Measurements from ENCODE around the gene HMGB2. TPM values are rescaled to one million over a fixed set of nuclear protein-coding genes. Genes with fewer than 3 reads are reported as not detected.

The HMGB2 gene
- total and polyA plus RNA-seq, 3 experiments from 2014 or later = 212 to 342 (median 341) TPM

- Histone ChIP-seq H3K27ac (ENCODE audit: low read depth, low read length) (peak overlapping the region; percentile 98), H3K4me1 (ENCODE audit: insufficient read depth, low read length) (peaks cover 22% of the 10 kb centered on the region), H3K9me3 (ENCODE audit: low read length) (no peaks in the 10 kb centered on the region), H3K27me3 (ENCODE audit: insufficient read depth, low read length, poor library complexity, severe bottlenecking) (no peaks in the 10 kb centered on the region), H3K4me3 (ENCODE audit: low read length) (peak overlapping the region; percentile 94), H3K36me3 (ENCODE audit: insufficient read depth, low read length) (no peaks in the 10 kb centered on the region)
- Mint-ChIP-seq H3K4me3 (peak overlapping the region; percentile 95 to 100 (median 98)), H3K9me3 (no peaks in the 10 kb centered on the region), H3K27me3 (peaks cover 0 to 4% of the 10 kb centered on the region in 2 donors), H3K36me3 (peaks cover 0 to 52% (median 4%) of the 10 kb centered on the region in 3 donors), H3K4me1 (peaks cover 27 to 44% (median 39%) of the 10 kb centered on the region in 3 donors), H3K27ac (peak overlapping the region; percentile 88 to 99 (median 96))
- CTCF ChIA-PET = interaction anchor here (0.8 to 3.7 kb wide), 9 partner anchors 14 to 84 kb away, joined by 3 to 39 read pairs (median 4); partner anchors contain the start of gene SAP30
- DNase-seq = peak in 3 of 5 donors; percentile 38 to 64 (median 41)
- POLR2A ChIA-PET = interaction anchor here (0.8 to 6.8 kb wide), 7 partner anchors 11 to 45 kb away, joined by 3 to 206 read pairs (median 3); partner anchors contain the start of gene SAP30
These were observed 487 bp downstream of the HMGB2 start for GRCh38 chr4:173333658-173334084.

DNA sequence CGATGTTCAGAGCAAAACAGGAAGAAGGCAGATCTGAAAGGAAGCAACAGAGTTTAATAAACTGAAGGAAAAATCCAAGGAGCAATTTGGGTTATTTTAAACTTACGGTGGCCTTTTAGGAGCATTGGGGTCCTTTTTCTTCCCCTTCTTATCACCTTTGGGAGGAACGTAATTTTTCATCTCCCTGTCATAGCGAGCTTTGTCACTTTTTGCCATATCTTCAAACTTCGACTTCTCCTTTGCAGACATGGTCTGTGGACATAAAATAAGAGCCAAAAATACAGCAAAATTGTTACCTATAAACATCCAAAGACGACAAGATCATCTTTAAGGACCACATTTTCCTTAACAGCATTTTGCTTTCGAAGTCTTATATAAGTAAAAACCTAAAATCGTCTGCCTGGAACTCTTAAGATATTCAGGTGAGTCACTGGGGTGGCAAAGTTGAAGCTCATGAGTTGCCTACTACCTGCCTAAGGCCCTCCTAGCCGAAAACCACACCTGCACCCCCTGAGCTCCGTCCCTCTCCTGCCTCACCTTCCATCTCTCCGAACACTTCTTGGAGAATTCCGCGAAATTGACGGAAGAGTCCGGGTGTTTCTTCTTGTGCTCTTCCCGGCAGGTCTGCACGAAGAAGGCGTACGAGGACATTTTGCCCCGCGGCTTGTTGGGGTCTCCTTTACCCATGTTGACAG lies 1.0 kb downstream of the HMGB2 start:
- peaks cover 22% of the 10 kb centered on the region for H3K4me1 ChIP-seq (ENCODE audit: insufficient read depth, low read length)
- peak overlapping the region; percentile 98 for H3K27ac ChIP-seq (ENCODE audit: low read depth, low read length)
- no peaks in the 10 kb centered on the region for H3K36me3 ChIP-seq (ENCODE audit: insufficient read depth, low read length)
- Mint-ChIP-seq H3K27me3 (peaks cover 0 to 4% of the 10 kb centered on the region in 2 donors), H3K36me3 (peaks cover 0 to 57% (median 4%) of the 10 kb centered on the region in 3 donors), H3K4me1 (peaks cover 27 to 44% (median 39%) of the 10 kb centered on the region in 3 donors), H3K27ac (peak overlapping the region; percentile 86 to 95 (median 94)), H3K9me3 (no peaks in the 10 kb centered on the region), H3K4me3 (peak overlapping the region; percentile 94 to 98 (median 97))
- H3K27me3 ChIP-seq (ENCODE audit: insufficient read depth, low read length, poor library complexity, severe bottlenecking) = no peaks in the 10 kb centered on the region
- POLR2A ChIA-PET = interaction anchor here (0.8 to 6.8 kb wide), 6 partner anchors 11 to 46 kb away, joined by 3 to 206 read pairs (median 4); partner anchors contain the start of gene SAP30
- H3K9me3 ChIP-seq (ENCODE audit: low read length) = no peaks in the 10 kb centered on the region
- peak overlapping the region; percentile 80 for H3K4me3 ChIP-seq (ENCODE audit: low read length)
- CTCF ChIA-PET = interaction anchor here (0.8 to 3.7 kb wide), 8 partner anchors 14 to 161 kb away, joined by 3 to 39 read pairs (median 4); partner anchors contain the start of gene SAP30
- peak in 2 of 5 donors; percentile 6 to 49 for DNase-seq

DNA sequence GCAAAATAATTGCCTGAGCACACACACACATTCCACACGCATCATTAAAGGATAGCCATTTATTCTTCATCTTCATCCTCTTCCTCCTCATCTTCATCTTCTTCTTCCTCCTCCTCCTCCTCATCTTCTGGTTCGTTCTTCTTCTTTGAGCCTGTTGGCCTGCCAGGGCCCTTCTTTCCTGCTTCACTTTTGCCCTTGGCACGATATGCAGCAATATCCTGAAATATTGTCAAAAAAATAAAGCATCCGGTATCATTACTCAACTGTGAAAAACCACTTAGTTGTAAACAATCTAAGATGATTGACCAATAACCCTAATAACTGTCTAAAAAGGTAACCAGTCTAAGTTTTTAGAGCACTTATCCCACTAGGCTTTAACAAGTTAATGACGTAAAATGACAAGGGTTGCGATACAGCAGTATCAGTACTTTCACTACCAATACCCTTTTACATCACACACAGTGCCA lies 2.1 kb downstream of the HMGB2 start:
- H3K27ac Mint-ChIP-seq = peak overlapping the region in 7 of 8 donors; percentile 60 to 97 (median 88)
- H3K27ac ChIP-seq (ENCODE audit: low read depth, low read length) = peak overlapping the region; percentile 98
- H3K4me1 Mint-ChIP-seq = peaks cover 27 to 44% (median 39%) of the 10 kb centered on the region in 3 donors
- POLR2A ChIA-PET = interaction anchor here (6.8 kb wide), 1 partner anchor 38 kb away, joined by 206 read pairs; the partner anchor contains the start of gene SAP30
- H3K9me3 Mint-ChIP-seq = no peaks in the 10 kb centered on the region
- no peaks in the 10 kb centered on the region for H3K9me3 ChIP-seq (ENCODE audit: low read length)
- peaks cover 0 to 59% (median 4%) of the 10 kb centered on the region in 3 donors for H3K36me3 Mint-ChIP-seq
- peak overlapping the region; percentile 80 for H3K4me3 ChIP-seq (ENCODE audit: low read length)
- peak in 1 of 5 donors; percentile 6 for DNase-seq
- no peaks in the 10 kb centered on the region for H3K36me3 ChIP-seq (ENCODE audit: insufficient read depth, low read length)
- H3K4me3 Mint-ChIP-seq = peak overlapping the region; percentile 94 to 98 (median 97)
- CTCF ChIA-PET = interaction anchor here (1.0 to 3.7 kb wide), 5 partner anchors 12 to 162 kb away, joined by 3 to 39 read pairs (median 5); partner anchors contain the start of gene SAP30
- no peaks in the 10 kb centered on the region for H3K27me3 ChIP-seq (ENCODE audit: insufficient read depth, low read length, poor library complexity, severe bottlenecking)
- peaks cover 22% of the 10 kb centered on the region for H3K4me1 ChIP-seq (ENCODE audit: insufficient read depth, low read length)
- no peaks in the 10 kb centered on the region for H3K27me3 Mint-ChIP-seq

DNA sequence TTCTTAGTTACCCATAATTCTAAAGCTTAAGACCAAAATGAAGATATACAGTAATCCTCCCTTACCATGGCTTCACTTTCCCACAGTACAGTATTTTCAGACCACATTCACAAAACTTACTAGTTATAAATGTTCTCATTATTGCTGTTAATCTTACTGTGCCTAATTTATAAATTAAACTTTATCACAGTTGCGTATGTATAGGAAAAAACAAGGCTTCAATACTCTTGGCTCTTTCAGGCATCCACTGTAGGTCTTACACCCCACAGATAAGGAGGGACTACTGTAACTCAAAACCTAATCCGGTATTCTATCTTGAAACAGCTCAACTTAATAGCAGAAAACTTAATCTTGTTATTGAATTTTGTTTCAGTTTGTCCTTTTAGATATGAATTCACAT lies 3.6 kb downstream of the HMGB2 start:
- no peak for DNase-seq
- Histone ChIP-seq H3K4me3 (ENCODE audit: low read length) (no peak overlapping the region), H3K27me3 (ENCODE audit: insufficient read depth, low read length, poor library complexity, severe bottlenecking) (no peaks in the 10 kb centered on the region), H3K9me3 (ENCODE audit: low read length) (no peaks in the 10 kb centered on the region), H3K36me3 (ENCODE audit: insufficient read depth, low read length) (peaks cover 2% of the 10 kb centered on the region), H3K27ac (ENCODE audit: low read depth, low read length) (no peak overlapping the region), H3K4me1 (ENCODE audit: insufficient read depth, low read length) (peaks cover 22% of the 10 kb centered on the region)
- H3K4me3 Mint-ChIP-seq = peak overlapping the region in 1 of 7 donors; percentile 3
- no peaks in the 10 kb centered on the region for H3K9me3 Mint-ChIP-seq
- CTCF ChIA-PET = interaction anchor here (1.3 to 3.6 kb wide), 3 partner anchors 11 to 42 kb away, joined by 3 to 16 read pairs (median 5); partner anchors contain the start of gene SAP30
- peaks cover 27 to 43% (median 39%) of the 10 kb centered on the region in 3 donors for H3K4me1 Mint-ChIP-seq
- H3K36me3 Mint-ChIP-seq = peaks cover 0 to 65% (median 4%) of the 10 kb centered on the region in 3 donors
- POLR2A ChIA-PET = interaction anchor here (0.5 to 6.8 kb wide), 3 partner anchors 12 to 40 kb away, joined by 3 to 206 read pairs (median 3); partner anchors contain the start of gene SAP30
- H3K27me3 Mint-ChIP-seq = no peaks in the 10 kb centered on the region
- peak overlapping the region in 1 of 8 donors; percentile 4 for H3K27ac Mint-ChIP-seq

- CTCF ChIA-PET = no interaction called here
- peaks cover 4% of the 10 kb centered on the region for H3K36me3 ChIP-seq (ENCODE audit: insufficient read depth, low read length)
- no peaks in the 10 kb centered on the region for H3K9me3 ChIP-seq (ENCODE audit: low read length)
- POLR2A ChIA-PET = no interaction called here
- H3K27ac ChIP-seq (ENCODE audit: low read depth, low read length) = no peak overlapping the region
- no peak overlapping the region for H3K27ac Mint-ChIP-seq
- H3K9me3 Mint-ChIP-seq = no peaks in the 10 kb centered on the region
- H3K27me3 ChIP-seq (ENCODE audit: insufficient read depth, low read length, poor library complexity, severe bottlenecking) = no peaks in the 10 kb centered on the region
- peaks cover 19 to 38% (median 25%) of the 10 kb centered on the region in 3 donors for H3K4me1 Mint-ChIP-seq
- H3K4me1 ChIP-seq (ENCODE audit: insufficient read depth, low read length) = peaks cover 17% of the 10 kb centered on the region
- no peak overlapping the region for H3K4me3 Mint-ChIP-seq
- H3K36me3 Mint-ChIP-seq = peaks cover 0 to 53% (median 4%) of the 10 kb centered on the region in 3 donors
- no peak for DNase-seq
- no peaks in the 10 kb centered on the region for H3K27me3 Mint-ChIP-seq
- no peak overlapping the region for H3K4me3 ChIP-seq (ENCODE audit: low read length)
These were observed 5.8 kb downstream of the HMGB2 start for GRCh38 chr4:173328236-173328901.

DNA sequence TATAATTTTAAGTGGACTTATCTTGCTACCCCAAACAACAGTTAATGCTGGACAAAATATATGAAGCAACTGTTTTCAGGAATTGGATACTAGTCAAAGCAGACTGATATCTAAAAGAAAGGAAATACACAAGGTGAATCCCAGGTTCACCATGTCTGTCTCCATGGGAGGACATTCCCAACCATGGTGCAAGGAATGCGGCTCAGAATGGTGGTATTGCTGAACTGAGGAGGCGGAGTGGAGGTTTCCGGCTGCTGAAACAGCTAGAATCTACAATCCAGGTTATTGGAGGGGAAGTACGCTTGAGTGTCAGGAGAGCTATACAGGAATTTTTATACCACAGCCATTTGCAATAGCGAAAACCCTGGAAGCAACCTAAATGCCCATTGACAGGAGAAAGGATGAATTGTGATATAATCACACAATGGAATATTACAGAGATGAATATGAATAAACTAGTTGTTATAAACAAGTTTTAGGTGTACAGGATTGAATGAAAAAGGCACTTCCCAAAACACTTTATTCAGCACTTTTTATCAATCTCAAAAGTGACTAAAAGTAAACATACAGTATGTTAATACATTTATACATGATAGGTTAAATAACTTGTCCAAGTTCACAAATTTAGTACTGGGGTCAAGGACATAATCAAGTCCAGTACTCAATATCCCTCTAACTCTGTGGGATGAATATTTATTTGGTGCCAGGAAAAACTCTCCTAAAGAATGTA lies 9.0 kb downstream of the HMGB2 start:
- ChIA-PET CTCF (interaction anchor here (0.9 kb wide), 1 partner anchor 23 kb away, joined by 3 read pairs; no protein-coding TSS in a partner anchor), POLR2A (no interaction called here)
- Mint-ChIP-seq H3K4me3 (no peak overlapping the region), H3K4me1 (peaks cover 0 to 12% (median 0%) of the 10 kb centered on the region in 3 donors), H3K36me3 (peaks cover 0 to 45% (median 3%) of the 10 kb centered on the region in 3 donors), H3K9me3 (no peaks in the 10 kb centered on the region), H3K27ac (no peak overlapping the region), H3K27me3 (no peaks in the 10 kb centered on the region)
- Histone ChIP-seq H3K9me3 (ENCODE audit: low read length) (no peaks in the 10 kb centered on the region), H3K27ac (ENCODE audit: low read depth, low read length) (no peak overlapping the region), H3K4me1 (ENCODE audit: insufficient read depth, low read length) (no peaks in the 10 kb centered on the region), H3K4me3 (ENCODE audit: low read length) (no peak overlapping the region), H3K27me3 (ENCODE audit: insufficient read depth, low read length, poor library complexity, severe bottlenecking) (no peaks in the 10 kb centered on the region), H3K36me3 (ENCODE audit: insufficient read depth, low read length) (peaks cover 4% of the 10 kb centered on the region)
- no peak for DNase-seq

DNA sequence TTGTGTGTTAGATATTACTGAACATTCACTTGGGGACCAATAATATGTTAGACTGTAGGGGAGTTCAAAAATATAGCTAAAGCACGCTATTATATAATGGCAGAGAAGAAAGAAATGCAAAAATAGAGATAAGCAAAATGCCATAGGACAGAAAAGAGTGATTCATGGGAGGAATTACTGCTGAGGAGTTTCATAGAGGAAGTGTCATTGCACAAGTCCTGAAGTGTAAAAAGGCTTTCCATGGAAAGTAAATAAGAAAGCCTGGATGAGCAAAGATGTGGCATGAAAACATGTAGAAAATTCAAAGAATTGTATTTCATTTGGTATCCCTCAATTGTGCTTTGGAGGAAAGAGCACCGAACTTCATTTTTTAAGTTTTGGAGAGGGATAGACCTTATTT lies 14.5 kb downstream of the HMGB2 start:
- DNase-seq = no peak
- Mint-ChIP-seq H3K27me3 (no peaks in the 10 kb centered on the region), H3K4me1 (peaks cover 0 to 3% (median 2%) of the 10 kb centered on the region in 3 donors), H3K27ac (no peak overlapping the region), H3K9me3 (no peaks in the 10 kb centered on the region), H3K4me3 (no peak overlapping the region), H3K36me3 (peaks cover 0 to 31% (median 2%) of the 10 kb centered on the region in 3 donors)
- ChIA-PET CTCF (interaction anchor here (0.8 to 7.0 kb wide), 8 partner anchors 10 to 175 kb away, joined by 3 to 165 read pairs (median 8); partner anchors contain the start of genes HMGB2 and SAP30), POLR2A (interaction anchor here (3.2 kb wide), 1 partner anchor 14 kb away, joined by 20 read pairs; the partner anchor contains the start of gene HMGB2)
- no peaks in the 10 kb centered on the region for H3K9me3 ChIP-seq (ENCODE audit: low read length)
- no peaks in the 10 kb centered on the region for H3K4me1 ChIP-seq (ENCODE audit: insufficient read depth, low read length)
- no peaks in the 10 kb centered on the region for H3K36me3 ChIP-seq (ENCODE audit: insufficient read depth, low read length)
- no peak overlapping the region for H3K4me3 ChIP-seq (ENCODE audit: low read length)
- no peak overlapping the region for H3K27ac ChIP-seq (ENCODE audit: low read depth, low read length)
- no peaks in the 10 kb centered on the region for H3K27me3 ChIP-seq (ENCODE audit: insufficient read depth, low read length, poor library complexity, severe bottlenecking)
